GM13976 (cell line): ENCODE results near the gene AKAP13.

Experiments
- DNase-seq: peaks from one replicate; pipeline ENCODE4 v3.0.0; 2012; ENCODE audit warnings: low spot score
- in situ Hi-C: fragments of 300-500 bp; cut with MboI; formaldehyde crosslinking; loops from one replicate; pipeline ENCODE4 v1.12.0; 2022; ENCODE audit warnings: low sequenced_read_pairs, mixed read lengths, inconsistent platforms; ENCODE audit not compliant: unreplicated experiment
- TF ChIP-seq, protein P1 (sequence below): IDR thresholded peaks from 2 replicates; pipeline ENCODE4 v1.5.1; 2012; ENCODE audit warnings: borderline replicate concordance, mild to moderate bottlenecking; ENCODE audit not compliant: insufficient read depth; ENCODE audit errors: extremely low read depth, missing control alignments, control extremely low read depth

The AKAP13 gene

DNA sequence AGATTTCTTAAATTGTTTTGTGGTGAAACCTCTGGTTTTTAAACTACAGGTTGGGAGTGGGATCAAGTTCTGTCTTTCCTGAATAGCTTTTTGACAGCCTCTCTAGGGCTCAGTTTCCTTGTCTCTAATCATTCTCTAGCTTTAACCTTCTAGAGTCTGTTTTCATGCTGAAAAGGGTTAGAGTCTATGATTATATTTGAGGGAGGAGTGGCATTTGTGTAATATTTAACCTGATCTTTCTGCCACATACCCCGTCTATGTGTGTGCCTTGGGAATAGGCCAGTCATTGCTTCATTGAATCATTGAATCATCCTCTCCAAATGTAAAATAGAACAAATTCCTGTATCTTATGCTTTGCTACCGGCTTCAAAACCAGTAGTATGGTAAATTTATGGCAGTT is 209.4 kb downstream of the AKAP13 start:
- DNase-seq = no peak
- TF ChIP-seq, protein P1, sequence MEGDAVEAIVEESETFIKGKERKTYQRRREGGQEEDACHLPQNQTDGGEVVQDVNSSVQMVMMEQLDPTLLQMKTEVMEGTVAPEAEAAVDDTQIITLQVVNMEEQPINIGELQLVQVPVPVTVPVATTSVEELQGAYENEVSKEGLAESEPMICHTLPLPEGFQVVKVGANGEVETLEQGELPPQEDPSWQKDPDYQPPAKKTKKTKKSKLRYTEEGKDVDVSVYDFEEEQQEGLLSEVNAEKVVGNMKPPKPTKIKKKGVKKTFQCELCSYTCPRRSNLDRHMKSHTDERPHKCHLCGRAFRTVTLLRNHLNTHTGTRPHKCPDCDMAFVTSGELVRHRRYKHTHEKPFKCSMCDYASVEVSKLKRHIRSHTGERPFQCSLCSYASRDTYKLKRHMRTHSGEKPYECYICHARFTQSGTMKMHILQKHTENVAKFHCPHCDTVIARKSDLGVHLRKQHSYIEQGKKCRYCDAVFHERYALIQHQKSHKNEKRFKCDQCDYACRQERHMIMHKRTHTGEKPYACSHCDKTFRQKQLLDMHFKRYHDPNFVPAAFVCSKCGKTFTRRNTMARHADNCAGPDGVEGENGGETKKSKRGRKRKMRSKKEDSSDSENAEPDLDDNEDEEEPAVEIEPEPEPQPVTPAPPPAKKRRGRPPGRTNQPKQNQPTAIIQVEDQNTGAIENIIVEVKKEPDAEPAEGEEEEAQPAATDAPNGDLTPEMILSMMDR = no peak
- in situ Hi-C loops = no loop called here

DNA sequence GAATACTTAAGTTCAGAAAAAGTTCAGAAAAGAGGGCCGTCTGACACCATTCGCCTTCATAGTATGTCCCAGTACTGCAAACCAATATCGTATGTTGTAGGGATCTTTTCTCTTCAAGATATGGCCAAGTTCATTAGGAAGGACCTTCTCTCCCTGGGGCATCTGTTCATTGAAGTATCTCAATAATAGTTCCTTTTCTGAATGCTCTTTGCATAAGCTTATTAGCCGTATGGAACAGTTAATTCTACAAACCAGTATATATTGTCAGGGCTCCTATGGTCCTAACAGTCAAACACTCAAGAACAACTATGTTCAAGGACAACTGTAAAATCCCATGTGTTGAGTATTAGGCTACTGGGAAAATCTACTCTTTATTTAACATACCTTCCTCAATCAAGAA is 211.2 kb downstream of the AKAP13 start:
- in situ Hi-C loops = no loop called here
- DNase-seq = no peak
- TF ChIP-seq, protein P1 = no peak

DNA sequence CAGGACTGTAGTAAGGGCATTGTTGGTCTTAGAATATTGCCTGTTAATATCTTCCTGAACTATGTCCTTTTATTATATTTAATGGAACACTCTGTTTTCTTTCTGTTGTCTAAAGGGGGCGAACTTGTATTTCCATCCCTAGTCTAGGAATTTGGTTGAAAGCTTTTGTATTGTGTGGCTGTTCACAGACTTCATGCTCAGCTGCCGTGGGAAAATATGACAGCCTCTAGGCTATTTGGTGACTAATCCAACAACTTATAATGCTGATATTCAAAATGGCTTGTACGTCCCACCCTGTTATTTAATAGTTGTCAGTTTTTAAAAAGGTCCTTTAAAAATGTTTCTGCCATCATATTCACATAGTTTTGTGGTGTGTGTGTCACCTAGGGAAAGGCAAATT is 211.7 kb downstream of the AKAP13 start:
- DNase-seq = no peak
- in situ Hi-C loops = no loop called here
- TF ChIP-seq, protein P1 = no peak

DNA sequence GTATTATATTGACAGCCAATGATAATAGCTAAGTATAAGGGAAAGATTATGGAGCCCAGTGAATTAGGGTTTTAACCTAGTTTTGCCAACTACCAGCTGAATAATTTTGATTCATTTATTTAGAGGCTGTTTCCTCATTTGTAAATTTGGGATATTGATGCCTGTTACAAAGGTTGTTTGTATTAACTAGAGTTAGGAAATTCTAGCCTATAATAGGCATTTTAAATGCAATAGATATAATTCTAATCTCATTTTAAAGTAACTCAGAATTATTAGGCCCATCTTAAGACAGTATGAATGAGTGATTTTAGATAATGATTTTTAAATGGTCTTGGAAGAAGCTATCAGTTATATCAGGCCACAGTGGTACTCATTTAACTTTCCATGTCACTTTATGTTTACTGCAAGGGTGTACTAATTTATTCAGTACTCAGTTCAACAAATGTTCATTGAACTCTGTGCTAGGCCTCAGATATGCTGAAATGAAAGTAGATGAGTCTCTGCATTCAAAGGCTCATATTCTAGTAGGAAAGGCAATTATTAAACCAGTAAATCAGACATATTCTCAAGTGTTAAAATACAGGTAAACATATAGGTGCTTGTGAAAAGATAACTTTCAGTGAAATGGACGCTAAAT is 213.5 kb downstream of the AKAP13 start:
- DNase-seq = no peak
- TF ChIP-seq, protein P1 = no peak
- in situ Hi-C loops = no loop called here

DNA sequence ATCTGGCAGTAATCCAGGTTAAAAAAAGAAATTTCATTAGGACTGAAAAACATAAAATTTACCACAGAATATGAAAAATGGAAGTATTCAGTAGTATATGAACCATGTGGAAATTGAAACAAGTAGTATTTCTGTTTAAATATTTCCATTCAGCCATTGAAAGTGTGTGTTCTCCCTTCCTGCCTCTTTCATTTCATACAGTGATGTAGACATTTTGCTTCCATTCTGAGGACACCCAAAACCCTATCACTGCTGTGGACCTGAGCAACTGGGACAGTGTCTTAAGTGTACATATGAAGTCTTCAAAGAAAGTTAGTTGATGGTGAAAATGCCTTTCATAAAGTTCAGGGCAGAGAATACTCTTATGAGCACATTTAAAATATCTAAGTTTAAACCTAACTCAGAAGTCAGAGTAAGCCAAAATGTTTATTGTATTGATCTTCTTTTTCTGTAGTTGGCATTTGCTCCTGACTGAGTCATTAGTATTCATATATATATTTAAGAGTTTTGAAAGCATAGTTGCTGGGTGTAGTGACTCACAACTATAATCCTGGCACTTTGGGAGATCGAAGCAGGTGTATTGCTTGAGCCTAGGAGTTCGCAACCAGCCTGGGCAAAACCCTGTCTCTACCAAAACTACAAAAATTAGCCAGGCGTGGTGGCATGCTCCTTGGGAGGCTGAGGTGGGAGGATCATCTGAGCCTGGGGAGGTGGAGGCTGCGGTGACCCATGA is 215.6 kb downstream of the AKAP13 start:
- DNase-seq = no peak
- in situ Hi-C loops = no loop called here
- TF ChIP-seq, protein P1 = no peak

DNA sequence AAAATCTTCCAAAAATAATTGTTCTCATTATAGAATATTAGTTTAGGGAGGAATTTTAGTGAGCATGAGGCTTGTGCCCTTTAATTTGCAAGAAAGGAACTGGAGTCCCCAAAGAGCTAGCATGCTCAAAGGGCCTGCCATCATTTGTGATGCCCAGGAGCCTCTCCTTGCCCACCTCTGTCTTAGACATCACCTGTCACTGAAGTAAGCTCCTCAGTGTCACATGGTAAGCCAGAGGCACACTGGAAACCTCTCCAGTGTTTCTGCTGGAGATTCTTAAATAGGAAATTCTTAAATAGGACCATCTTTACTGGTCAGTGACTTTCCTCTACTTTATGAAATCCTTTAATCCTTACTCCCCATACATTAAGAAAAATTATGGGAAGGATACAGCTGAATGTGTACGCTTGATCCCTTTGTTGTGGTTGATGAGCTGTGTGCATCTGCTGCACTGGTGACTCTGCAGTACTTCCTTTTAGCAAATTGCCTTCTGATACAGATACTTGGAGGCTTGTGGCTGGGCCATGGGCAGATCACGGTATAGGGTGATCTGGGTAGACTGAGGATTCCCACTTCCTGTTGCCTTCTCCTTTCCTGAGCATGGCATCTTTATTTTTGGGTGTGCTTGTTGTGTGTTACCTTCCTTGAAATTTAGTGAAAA is 216.9 kb downstream of the AKAP13 start:
- TF ChIP-seq, protein P1 = no peak
- in situ Hi-C loops = no loop called here
- DNase-seq = no peak
